ENCODE measurements around the gene CHI3L1.

CHI3L1 gene

DNA sequence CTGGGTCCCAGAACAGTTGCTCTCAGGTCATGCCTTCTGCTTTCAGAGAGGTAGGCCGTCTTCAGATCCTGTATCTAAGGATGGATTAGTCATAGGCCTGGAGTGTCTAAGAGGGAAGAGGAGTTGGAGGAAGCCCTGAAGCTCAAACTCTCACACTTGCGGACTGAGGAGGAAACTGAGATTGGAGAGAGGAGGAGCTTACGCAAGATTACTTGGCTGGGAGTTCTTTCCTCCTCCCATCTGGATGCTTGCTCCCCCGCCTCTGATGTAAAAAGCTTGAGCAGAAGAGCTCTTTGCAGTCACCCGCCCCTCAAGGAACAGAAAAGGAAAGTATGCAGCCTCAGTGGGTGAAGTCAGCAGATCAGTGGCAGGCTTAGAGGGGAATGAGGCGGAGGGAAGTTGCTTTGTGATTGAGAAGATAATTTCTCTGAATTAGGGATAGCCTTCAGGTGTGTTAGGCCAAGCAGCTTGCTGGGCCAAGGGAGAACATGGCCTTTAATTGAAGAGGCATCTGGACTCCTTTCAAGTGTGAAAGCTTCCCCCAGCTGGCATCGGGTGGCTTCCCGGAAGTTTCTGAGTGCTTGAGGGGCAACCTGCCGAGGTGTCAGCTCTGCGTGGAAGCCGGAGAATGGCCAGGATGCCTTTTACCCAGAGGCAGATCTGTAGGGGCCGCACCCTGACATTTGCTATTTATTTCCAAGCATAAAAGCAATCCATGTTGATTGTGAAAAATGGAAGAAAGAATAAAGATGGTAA, 52.4 kb downstream of the CHI3L1 start:
- no peak for DNase-seq (ENCODE audit: low spot score)

DNA sequence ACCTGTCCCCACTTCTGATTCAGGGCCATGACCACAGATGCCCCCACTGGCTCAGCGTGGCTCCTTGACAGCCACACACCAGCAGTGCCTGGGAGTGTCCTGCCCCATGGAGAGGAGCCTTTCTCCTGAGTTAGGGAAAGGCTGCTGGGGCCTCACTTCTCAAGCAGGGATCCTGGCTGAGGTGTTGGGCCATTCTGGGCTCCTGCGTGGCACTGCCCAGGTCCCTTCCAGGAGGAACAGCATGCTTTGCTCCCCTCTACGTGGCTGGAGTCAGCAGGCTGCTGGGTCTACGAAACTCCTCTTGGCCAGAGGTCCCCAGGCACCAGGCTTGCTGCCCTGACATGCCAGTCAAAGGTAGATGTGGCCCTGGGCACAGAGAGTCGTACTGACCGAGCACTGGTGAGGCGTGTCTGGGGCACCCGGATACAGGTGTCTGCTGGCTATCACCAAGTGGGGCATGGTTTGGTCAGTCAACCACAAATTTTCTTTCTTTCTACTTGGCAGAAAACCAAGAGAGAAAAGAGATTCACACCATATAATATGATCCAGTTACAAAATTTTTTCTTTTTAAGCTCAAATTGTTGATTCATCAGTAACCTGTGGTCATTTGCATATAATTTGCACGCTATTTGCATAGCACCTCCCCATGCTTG, 54.8 kb downstream of the CHI3L1 start:
- DNase-seq (ENCODE audit: low spot score) = no peak

DNA sequence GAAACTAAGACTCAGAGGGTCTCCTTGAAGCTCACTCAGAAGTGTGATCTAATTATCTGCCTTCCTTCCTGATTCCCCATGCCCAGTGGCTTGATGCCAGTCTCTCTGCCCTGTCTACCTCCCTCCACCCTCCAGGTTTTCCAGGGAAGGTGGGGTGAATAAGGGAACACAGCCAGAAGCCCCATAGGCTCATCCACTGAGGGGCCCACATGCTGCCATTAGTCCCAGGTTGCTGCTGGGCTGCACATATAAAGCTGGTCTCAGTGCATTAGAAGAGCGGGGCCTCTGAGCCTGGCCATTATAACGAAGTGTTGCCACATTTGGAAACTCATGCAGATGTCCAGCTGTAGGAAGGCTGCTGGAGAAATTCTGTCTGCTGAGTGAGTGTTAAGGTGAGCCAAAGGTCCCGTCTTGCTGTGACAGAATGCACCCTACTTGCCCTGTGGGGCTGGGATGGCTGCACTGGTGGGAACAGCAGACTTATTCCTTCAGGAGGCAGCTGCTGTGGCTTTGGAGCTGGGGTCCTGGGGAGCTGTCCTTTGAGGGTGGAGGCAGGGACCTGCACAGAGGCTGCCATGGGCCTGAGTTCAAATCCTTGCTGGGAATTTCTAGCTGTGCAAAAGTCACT, 56.0 kb downstream of the CHI3L1 start:
- DNase-seq (ENCODE audit: low spot score) = no peak

DNA sequence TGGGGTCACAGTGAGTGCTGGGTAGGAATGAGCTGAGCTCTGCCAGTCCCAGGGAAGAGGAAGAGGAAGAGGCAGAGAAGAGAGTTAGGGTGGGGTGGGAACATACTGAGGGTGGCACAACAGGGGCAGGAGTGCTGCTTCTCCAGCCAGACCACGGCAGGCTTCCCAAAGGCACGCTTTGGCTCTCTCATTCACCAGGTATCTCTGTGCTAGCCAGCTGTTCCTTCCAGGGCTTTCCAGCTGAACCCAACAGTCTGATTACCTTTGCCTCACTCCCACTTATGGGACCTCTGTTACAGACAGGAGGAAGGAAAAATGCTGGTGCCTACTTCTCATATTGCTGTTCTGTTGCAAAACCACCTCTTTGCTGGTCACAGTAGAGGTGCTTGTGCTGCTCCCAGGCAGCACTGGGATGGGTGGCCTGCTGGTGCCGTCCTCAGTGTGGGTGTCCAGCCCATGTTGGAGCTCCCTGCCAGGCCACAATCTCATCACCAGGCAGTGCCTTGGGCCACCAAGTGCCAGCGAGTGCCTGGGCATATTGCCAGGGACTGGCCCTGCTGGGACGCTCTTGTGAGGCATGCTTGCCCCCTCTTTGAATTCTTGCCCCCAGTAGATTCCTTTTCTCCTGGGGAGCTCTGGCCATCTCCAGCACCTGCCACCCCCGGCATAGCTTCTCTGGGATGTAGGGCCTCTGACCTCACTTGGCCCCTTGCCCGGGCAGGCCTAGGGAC, 56.8 kb downstream of the CHI3L1 start:
- DNase-seq (ENCODE audit: low spot score) = no peak

Data from kidney capillary endothelial cell (primary cell).